Measurements from ENCODE around the gene PRKCA.

PRKCA gene

GRCh38 chr17:66522591-66523272 lies 220.3 kb downstream of the PRKCA start:
- H3K27me3 ChIP-seq (ENCODE audit: insufficient read depth, poor library complexity, severe bottlenecking): no peaks in the 10 kb centered on the region
- H3K27ac ChIP-seq (replicated peaks): no peak overlapping the region
- no peak for DNase-seq (ENCODE audit: low read depth in 1 of 2, low spot score in 1 of 2)
- TF ChIP-seq CTCF (IDR thresholded peaks at IDR 0.05; ENCODE audit: insufficient read depth, low read length) (no peak), GABPA (IDR thresholded peaks at IDR 0.05; ENCODE audit: low read depth) (no peak), REST (IDR thresholded peaks at IDR 0.05; ENCODE audit: insufficient replicate concordance, low read depth) (no peak), SPI1 (IDR thresholded peaks at IDR 0.05; ENCODE audit: borderline replicate concordance, low read depth) (no peak), POLR2AphosphoS5 (IDR thresholded peaks at IDR 0.05; ENCODE audit: low read depth) (no peak)
- H3K4me3 ChIP-seq (replicated peaks; ENCODE audit: insufficient read depth, low read length): no peak overlapping the region

DNA sequence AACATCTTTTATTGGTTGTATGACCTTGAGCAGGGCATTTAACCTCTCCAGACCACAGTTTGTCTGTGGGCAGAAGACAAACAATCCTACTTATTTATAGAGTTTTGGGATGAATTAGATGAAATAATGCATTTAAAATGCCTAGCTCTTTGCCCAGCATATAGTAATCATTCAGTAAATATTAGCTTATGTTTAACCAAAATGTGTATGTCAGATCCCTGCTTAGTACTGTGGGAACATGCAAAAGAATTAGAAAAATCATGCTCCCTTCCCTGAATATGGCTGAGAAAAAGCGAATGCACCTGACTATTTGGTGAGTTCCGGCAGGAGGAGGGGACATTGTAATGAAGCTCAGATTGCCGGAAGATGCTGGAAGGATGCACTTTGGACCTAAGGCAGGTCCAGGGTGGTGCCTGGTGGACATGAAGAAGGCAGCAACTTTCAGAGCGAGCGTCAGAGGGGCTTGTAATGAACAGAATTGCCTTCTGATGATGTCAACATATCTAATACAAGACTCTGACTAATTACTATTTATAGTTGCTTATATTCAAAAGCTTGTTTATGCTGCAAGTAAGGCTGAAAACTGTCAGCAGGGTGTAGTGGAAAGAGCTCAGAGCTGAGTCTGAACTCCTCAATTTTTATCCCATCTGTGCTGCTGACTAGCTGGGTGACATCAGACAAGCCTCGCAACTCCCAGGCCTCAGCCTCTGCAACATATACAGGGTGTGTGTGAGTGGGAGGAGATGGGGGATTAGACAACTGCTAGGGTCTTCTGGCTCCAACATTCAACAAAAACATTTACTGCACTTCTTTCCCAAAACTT lies 221.2 kb downstream of the PRKCA start:
- Histone ChIP-seq H3K27me3 (ENCODE audit: insufficient read depth, poor library complexity, severe bottlenecking) (no peaks in the 10 kb centered on the region), H3K4me3 (replicated peaks; ENCODE audit: insufficient read depth, low read length) (no peak overlapping the region), H3K27ac (replicated peaks) (no peak overlapping the region)
- TF ChIP-seq CTCF (IDR thresholded peaks at IDR 0.05; ENCODE audit: insufficient read depth, low read length) (no peak), REST (IDR thresholded peaks at IDR 0.05; ENCODE audit: insufficient replicate concordance, low read depth) (no peak), SPI1 (IDR thresholded peaks at IDR 0.05; ENCODE audit: borderline replicate concordance, low read depth) (no peak), GABPA (IDR thresholded peaks at IDR 0.05; ENCODE audit: low read depth) (no peak), POLR2AphosphoS5 (IDR thresholded peaks at IDR 0.05; ENCODE audit: low read depth) (no peak)
- DNase-seq (ENCODE audit: low read depth in 1 of 2, low spot score in 1 of 2): no peak

DNA sequence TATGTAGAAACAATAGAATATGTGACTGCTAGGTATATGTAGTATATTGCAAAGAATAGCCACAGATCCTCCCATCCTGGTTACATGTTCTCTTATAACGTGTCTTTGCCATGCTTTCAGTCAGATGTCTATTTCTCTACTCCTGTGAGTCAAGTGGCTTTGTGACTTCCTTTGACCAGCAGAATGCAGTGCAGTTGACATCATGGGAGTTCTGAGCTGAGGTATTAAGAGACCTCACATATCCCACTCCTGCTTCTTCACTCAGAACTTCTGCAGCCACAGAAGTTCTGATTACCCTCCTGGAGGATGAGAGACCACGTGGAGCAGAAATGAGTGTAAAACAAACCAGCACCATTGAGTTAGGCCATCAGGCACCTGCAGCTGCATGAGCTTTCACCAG lies 222.5 kb downstream of the PRKCA start:
- H3K4me3 ChIP-seq (replicated peaks; ENCODE audit: insufficient read depth, low read length): no peak overlapping the region
- TF ChIP-seq POLR2AphosphoS5 (IDR thresholded peaks at IDR 0.05; ENCODE audit: low read depth) (no peak), REST (IDR thresholded peaks at IDR 0.05; ENCODE audit: insufficient replicate concordance, low read depth) (no peak), GABPA (IDR thresholded peaks at IDR 0.05; ENCODE audit: low read depth) (no peak), CTCF (IDR thresholded peaks at IDR 0.05; ENCODE audit: insufficient read depth, low read length) (no peak), SPI1 (IDR thresholded peaks at IDR 0.05; ENCODE audit: borderline replicate concordance, low read depth) (no peak)
- H3K27me3 ChIP-seq (ENCODE audit: insufficient read depth, poor library complexity, severe bottlenecking): no peaks in the 10 kb centered on the region
- DNase-seq (ENCODE audit: low read depth in 1 of 2, low spot score in 1 of 2): no peak
- no peak overlapping the region for H3K27ac ChIP-seq (replicated peaks)

Measured in HL-60 (cell line).